SKM-1 (cell line): ENCODE data around the gene ZNF189.
A peak's percentile ranks its signal among the peaks of the same experiment; 100 is the strongest.

ENCODE experiments used
- DNase-seq: peaks from one replicate; lab custom pipeline; 2025; ENCODE audit not compliant: unreplicated experiment; lab: John Stamatoyannopoulos, UW

ZNF189 gene

DNA sequence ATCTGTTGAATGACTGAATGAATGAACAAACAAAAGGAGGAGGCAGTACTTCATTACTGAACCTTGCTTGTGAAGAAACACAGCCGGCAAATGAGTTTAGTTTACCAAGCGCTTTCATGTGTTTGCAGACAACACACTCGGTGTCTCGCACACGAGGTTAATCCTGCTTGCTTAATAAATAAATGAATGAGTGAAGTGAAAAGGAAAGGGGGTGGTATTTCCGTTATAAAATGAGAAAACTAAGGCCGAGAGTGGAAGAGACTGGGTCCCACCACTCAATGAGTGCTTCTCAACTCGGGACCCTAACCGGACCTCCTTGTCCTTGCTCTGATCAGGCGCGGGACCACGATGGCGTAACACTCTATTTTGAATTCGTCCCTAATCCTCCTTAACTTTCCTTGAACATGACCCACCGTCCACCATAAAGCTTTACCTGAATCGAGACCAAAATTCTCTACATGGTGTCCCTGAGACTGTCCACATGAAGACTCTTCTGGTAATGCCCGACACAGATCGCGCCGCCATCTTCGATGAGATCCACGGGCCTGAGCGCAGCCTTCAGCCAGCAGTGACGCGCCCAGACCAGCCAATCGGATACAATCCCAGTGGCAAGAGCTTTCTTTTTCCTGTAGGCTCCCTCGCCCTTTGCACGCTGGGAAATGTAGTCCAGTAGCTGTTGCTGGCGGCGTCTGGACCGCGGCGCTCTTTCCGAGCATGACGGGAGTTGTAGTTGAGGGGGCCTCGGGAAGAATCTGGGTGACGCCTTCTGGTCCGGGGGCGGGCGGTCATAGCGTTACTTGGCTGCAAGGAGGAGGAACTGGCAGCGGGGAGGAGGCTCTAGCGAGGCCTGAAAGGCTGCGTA is at the start of gene ZNF189, which contains the start of gene MRPL50:
Gene ZNF189 (plus strand): TSS at position 784 of the 862 bp plus-strand sequence. CDS start 306 bp downstream, outside the sequence.
Gene MRPL50 (minus strand): TSS at position 551 of the 862 bp plus-strand sequence. CDS start 26 bp downstream, at position 525.
- peak; percentile 81 for DNase-seq

DNA sequence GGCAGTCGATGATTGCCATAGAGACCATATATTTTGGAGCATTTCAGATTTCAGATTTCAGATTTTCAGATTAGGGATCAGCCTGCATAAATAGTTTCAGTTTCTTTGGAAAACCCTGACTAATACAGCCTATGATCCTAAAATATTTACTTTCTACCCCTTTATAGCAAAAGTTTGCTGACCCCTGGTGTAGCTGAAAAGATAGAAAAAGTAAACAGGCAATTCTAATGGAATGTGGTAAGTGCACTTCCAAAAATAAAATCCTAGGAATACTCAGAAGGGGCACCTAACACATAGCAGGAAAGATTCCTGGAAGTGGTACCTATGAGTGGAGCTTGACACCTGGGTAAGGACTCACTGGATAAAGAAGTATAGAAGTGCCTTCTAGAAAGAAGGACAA is 48.4 kb upstream of the ZNF189 start:
- no peak for DNase-seq

GRCh38 chr9:101352892-101353463 is 45.7 kb upstream of the ZNF189 start:
- no peak for DNase-seq

DNA sequence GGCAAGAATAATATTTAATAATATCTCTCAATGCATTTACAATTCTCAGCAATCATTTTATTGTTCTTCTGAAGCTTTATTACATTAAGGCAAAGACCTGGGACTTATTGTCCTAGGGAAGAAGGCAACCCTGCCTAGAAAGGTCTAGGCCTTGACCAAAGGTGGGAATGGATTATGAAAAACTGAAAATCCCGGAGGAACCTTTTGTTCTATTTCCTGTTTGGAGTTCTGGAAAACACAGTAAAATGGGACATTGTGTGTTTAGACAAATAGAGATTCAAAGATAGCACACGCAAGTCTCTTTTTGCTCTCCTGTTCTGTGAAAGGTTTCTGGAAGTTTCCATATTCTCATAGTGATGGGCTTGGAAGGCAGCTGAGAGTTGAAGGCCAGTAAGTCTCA is 45.0 kb upstream of the ZNF189 start:
- no peak for DNase-seq

DNA sequence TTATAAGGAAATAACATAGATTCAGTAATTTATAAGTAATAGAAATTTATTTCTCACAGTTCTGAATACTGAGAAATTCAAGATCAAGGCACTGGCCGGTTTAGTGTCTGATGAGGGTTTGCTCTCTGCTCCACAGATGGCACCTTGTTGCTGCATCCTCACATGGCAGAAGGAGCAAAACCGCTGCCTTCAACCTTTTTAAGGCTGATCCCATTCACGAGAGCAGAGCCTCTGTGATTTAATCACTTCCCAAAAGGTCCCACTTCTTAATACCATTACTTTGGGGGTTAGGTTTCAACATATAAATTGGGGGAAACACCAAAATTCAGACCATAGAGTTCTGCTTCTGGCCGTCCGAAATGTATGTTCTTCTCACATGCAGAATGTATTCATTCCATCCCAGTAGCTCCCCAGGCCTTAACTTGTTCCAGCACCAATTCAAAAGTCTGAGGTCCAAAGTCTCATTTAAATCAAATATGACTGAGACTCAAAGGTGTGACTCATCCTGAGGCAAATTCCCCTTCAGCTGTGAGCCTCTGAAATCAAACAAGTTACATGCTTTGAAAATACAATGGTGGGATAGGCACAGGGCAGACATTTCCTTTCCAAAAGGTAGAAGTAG is 44.4 kb upstream of the ZNF189 start:
- no peak for DNase-seq

GRCh38 chr9:101354765-101355708 is 43.6 kb upstream of the ZNF189 start:
- DNase-seq = no peak

DNA sequence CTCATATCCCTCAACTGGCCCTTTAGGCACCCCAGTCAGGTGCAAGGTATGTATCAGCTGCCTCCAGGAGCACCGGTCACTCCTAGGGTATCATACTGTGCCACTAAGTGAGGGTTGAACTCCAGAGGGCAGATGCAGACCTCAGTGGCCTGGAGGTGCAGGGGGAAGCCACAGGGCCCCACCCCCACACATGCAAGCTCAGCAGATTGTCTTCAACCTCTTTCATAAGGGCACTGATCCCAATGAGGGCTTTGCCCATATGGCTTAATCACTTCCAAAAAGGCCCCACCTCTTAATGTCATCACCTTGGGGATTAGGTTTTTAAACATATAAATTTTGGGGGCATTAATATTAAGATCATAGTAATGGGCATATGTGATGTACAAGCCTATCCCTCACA is 42.0 kb upstream of the ZNF189 start:
- no peak for DNase-seq

- no peak for DNase-seq
Observed at GRCh38 chr9:101359679-101360078, 39.0 kb upstream of the ZNF189 start.

DNA sequence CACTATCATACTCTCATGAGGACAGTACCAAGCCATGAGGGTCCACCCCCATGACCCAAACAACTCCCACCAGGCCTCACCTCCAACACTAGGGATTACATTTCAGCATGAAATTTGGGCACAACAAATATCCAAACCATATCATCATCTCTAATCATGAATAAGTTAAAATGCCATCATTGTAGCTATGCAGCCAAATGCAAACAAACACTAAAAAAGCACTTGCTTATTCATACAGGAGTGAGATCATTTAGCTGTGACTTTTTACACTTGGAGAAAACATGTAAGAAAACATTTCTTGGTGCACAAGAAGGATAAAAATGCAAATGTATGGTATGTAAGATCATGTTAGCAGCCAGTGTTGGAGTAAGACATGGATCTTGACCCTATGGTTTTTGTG is 38.0 kb upstream of the ZNF189 start:
- DNase-seq = no peak

GRCh38 chr9:101362450-101362849 is 36.2 kb upstream of the ZNF189 start:
- no peak for DNase-seq

DNA sequence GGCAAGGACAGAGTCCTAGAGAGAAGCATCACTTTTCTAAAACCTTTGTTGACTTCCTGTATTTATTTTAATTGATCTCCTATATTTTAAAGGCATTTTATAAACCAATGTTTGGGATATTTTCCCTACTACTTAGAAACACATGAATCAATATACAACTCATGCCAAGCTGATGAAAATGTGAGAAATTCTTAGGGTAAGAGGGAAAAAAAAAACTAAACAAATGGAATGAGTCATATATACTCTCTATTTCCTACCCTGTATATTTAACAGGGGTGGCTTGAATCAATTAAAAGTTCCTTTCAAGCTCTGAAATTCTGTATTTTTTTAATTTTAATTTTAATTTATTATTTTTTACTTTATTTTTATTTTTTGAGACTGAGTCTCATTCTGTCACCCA is 33.5 kb upstream of the ZNF189 start:
- DNase-seq = no peak

DNA sequence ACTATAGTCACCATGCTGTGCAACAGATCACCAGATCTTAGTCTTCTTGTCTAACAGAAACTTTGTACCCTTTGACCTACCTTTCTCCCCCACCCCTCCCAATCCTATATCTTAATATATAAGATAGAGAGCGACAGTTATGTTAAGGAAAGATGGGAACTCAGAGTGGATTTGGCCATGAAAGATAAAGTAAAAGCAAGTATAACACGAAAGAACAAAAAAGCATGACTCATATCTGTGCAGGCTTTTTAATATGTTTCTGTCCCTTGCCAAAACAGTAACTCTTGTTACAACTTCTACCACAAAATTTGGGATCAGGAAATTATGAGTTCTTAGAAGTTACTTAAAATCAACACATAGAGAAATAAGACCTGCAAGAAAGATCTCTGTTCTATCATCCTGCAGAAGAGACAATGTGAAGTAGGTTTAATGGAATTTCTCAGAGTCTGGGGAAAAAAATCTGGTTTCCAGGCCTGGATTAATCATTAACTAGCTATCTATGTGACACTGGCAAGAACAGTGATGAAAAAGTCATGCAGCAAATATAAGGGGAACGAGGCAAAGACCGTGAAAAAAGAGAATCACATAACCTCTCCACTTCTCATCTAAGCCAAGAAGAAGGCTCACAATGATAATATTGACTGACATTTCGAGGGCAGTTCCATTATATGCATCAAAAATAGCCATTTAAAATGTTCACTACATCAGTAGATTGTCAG is 32.5 kb upstream of the ZNF189 start:
- DNase-seq = no peak

DNA sequence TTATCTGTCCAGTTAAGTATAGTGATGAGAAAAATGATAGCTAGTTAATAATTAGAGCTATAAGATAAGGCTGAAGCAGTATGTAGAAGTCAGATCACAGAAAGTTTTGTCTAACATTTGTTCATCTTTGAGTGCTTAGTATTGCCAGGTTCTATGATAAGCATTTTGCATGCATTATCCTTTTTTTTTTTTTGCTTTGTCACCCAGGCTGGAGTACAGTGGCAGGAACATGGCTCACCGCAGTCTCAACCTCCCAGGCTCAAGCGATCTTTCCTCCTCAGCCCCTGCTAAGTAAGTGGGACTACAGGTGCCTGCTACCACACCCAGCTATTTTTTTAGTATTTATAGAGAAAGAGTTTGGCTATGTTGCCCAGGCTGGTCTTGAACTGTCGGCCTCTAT is 31.3 kb upstream of the ZNF189 start:
- no peak for DNase-seq

- DNase-seq = no peak
Observed at GRCh38 chr9:101369286-101369685, 29.4 kb upstream of the ZNF189 start.

- DNase-seq = no peak
Observed at GRCh38 chr9:101369884-101370531, 28.6 kb upstream of the ZNF189 start.

DNA sequence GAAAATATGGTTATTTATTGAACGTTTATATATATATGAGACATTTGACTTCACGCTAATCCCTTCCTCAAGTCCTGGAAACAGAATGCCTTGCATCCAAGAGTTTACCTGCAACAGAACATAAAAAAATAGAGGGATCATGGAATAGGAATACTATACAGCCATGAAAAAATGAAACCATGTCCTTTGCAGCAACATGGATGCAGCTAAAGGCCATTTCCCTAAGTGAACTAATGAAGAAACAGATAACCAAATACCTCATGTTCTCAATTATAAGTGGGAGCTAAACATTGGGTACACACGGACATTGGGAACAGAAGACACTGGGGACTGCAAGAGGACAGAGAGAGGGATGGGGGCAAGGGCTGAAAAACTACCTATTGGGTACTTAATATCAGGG is 26.8 kb upstream of the ZNF189 start:
- no peak for DNase-seq

- DNase-seq = no peak
Observed at GRCh38 chr9:101372327-101373118, 26.1 kb upstream of the ZNF189 start.

- DNase-seq = no peak
Observed at GRCh38 chr9:101375546-101375945, 23.1 kb upstream of the ZNF189 start.
